HG03139 (cell line): ENCODE results near the gene LIX1L.

Source experiments
- ATAC-seq: cut with Tn5 transposase; IDR thresholded peaks from one replicate; pipeline ENCODE4 v1.9.1; 2021; ENCODE audit not compliant: unreplicated experiment

The LIX1L gene

DNA sequence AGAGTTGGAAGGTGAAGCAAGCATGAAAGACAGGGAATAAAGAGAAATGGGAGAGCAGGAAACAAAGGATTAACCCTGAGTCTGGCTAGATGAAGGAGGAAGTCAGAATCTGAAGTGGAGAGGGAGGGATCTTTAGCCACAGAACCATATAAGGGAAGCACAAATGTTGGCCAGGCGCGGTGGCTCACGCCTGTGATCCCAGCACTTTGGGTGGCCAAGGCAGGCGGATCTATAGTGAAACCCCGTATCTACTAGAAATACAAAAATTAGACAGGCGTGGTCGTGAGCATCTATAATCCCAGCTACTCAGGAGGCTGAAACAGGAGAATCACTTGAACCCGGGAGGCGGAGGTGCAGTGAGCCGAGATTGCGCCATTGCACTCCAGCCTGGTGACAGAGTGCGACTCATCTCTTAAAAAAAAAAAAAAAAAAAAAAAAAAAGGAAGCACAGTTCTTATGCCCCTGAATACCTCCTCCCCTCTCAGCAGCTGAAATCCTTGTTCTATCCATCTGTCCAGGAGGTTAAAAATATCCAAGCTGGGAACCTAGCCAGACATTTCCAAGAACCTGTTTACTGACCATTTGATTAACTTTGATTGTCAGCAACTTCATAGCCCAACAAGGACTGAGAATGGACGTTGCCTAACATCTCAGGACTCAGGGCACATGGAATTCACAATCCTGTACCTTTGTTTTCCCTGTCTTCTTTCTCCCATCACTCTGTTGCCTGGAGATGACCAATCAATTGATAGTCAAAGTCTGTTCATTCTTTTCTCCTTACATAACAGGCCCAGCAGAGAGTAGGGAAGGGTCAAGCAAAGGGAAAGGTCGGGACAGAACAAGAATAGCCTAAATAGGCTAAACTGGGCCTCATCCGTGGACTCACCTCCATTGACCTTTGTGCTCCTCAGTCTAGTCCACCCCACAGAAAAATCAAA, 28.0 kb upstream of the LIX1L start:
- no peak for ATAC-seq

DNA sequence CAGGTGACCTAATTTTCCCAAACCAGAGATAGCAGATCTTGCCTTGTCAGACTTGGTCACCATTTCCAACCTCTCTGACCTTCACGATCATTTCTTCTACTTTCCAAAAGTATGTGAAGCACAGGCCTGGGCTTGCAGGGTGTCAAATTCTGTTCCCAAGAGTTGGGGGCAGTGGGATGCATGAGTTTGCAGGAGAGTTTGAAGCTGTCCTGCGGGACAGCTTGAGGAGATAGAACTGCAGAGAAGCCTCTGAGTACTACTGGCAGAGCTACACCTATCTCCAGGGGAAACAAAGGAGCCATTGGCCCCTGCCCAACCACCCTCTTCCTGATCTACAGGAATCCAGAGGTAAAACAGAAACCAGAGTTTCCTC, 27.3 kb upstream of the LIX1L start:
- ATAC-seq, result no peak

DNA sequence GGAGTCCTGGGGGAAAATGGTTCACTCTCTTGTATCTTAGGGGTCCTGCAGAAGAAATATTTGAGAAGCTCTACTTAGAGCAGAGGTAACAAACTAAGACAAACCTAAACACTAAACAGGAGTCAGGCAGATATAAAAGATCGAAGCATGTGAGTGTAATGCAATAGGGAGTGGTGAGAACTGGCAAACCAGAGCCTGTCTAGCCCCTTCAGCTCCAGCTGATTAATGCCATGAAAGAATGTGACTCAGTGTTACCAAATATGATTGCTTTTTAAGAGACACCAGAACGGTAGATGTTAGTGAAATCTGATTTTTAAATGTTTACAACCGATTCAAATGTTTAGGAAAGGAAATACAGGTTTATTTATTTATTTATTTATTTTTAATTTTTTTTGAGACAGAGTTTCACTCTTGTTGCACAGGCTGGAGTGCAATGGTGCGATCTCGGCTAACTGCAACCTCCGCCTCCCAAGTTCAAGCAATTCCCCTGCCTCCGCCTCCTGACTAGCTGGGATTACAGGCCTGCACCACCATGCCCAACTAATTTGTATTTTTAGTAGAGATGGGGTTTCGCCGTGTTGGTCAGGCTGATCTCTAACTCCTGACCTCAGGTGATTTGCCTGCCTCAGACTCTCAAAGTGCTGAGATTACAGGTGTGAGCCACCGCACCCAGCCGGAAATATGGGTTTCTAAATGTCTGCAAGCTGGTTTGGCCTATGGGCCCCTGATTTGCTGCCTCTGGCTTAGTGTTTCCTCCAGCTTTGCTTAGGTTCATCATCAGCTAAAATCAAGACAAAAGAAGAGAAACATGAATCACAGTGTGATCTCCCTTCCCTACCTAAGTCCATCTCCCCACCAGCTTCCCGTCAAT, 26.4 kb upstream of the LIX1L start:
- no peak for ATAC-seq

DNA sequence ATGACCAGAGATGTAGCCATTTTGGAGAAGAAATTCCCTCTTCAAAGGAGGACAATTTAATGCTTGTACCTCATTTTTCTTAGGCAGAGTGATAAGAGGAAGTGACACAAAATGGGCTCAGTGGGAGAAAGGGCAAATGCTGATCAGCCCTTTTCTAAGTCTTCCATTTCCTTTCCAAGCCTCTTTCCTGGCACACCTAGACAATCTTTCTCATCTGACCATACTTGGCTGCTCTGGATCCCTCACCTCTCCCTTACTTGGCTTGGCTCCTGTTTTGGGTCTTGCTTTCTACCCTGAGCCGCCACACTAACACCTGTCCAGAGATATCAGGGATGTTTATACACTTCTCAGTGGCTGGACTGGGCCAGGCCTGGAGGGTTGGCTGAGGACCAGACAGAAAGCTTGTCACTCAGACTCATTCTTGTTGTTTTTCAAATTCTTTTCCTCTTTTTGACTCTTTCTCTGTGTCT, 25.4 kb upstream of the LIX1L start:
- no peak for ATAC-seq

DNA sequence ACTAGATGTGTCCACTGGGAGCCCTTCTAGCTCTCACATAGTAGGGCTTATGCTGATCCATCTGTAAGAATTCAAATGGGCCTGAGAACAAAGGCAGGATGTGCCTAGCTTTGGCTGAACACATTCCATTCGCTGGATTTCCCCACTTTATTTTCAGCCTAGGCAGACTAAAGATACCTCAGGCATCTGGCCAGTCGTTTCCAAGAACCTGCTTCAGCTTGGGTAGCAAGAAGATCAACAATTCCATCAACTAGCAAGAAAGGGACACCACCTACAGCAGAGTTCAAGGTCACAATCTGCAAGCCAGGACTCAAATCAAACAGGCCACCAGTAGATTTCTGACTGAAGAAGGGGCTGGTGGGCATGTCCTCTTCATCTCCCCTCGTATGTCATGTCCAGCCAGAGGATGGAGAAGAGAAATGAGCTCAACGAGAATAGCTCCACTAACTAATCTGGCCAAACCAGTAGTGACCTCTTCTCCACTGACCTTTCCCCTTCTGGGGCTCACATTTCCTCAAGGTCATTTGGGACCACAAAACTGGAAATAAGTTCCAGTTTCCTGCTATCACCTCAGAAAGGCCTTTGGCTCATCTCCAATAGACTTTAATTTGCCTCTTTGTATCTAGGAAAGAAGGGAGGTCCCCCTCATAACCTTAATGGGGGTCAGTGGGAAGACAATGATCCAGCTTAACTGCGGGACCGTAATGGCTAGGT, 24.4 kb upstream of the LIX1L start:
- ATAC-seq, result no peak

DNA sequence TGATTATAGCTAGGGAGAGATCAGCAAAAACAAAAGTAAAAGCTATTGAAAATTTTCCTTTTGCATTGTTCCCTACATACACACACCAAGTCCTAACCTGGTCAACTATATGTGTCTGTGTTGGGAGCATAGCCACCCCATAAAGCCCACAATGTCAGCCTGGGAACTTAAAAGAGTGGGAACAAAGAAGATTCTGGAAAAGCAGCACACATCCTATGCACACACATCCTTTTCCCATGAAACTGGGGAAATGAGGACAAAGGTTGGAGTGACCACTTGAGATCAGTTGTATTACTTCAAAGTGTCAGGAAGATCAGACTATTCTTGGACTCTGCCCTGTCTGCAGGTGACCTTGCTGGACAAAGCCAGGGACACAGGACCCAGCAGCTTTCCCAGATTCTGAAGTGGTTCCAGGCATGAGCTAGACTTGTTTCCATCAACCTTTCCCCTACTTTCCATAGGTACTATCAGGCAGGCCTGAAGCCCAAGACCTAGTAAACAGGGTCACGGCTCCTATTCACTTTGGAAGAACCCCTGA, 22.7 kb upstream of the LIX1L start:
- ATAC-seq, result no peak

DNA sequence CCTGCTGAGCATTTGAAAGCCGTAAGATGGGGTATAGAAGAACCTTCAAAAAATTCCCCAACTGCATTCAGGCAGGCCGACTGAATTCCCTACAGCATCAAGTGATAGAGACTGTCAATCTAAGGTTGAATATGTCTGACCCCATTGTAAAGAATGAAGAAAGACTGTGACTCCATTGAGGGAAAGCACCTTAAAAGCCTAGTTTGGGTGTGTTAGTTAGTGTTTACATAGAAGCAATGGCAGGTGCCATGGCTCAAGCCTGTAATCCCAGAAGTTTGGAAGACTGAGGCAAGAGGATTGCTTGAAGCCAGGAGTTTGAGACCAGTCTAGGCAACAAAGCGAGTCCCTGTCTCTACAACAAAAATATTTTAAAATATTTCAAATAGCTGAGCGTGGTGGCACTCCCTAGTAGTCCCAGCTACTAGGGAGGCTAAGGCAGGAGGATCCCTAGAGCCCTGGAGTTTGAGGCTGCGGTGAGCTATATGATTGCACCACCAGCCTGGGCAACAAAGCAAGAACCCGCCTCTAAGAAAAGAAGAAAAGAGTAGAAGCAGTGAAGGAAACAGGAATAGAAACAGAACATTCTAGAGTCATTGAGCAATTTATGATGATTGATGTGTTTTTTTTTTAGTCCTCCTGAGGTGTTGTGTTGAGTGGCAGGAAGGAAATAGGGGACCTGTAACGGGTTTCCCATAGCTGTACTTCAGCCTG, 22.1 kb upstream of the LIX1L start:
- peak; percentile 0 for ATAC-seq

DNA sequence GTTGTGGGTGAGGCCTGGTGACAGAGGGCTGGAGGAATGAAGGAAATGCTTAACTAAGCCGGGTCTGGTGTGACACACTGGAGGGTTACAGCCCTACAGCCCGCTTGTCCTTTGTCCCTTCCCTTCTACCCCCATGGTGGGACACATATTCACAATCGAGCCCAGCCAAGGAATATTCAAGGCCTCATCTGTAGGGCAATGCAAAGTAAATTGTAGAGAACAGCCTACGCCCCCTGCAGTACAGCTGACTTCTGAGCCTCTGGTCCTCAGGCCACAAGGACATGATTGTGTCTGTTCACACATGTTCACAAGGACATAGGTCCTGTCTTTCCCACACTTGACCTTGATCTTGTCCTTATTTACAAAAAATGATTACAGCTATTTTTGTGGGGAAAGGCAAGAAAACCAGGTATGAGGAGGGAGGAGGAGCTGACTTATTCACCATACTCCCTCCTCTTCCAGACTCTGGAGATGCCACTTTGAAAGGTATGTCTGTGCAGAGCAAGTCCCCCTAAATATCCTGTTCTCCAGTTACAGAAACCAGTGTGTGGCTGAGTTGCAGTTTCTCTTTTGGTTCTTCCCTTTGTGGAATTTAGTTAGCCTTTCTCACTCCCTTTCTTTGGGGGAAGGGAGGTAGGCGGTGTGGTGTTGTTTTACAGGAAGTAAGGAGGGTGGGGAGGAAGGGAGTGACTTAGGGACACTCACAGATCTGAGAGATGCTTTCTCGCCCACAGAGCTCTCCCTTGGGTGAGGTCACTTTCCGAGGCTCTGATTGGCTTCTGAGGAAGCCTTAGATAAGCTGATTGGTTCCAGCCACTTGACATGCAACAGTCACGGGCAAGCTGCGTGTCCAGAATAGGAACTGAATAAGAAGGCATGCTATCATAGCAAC, 21.3 kb upstream of the LIX1L start:
- ATAC-seq, result peak; percentile 90

DNA sequence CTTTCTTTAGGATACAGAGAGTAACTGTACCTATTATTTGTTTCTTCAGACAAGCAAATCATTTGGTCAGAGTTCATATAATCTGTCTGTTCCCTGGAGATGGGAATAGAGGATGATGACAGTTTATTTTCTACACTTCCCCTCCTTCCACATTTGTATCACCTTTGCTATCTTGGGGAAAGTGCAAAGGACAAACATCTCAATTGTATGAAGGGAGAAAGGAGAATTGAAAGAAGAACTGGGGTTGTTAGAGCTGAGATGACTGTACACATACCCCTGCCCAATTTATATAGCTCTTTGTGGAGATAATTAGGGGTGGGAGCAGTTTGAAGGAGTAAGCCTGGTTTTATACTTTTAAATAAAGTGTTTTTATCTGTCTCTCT, 20.6 kb upstream of the LIX1L start:
- no peak for ATAC-seq

DNA sequence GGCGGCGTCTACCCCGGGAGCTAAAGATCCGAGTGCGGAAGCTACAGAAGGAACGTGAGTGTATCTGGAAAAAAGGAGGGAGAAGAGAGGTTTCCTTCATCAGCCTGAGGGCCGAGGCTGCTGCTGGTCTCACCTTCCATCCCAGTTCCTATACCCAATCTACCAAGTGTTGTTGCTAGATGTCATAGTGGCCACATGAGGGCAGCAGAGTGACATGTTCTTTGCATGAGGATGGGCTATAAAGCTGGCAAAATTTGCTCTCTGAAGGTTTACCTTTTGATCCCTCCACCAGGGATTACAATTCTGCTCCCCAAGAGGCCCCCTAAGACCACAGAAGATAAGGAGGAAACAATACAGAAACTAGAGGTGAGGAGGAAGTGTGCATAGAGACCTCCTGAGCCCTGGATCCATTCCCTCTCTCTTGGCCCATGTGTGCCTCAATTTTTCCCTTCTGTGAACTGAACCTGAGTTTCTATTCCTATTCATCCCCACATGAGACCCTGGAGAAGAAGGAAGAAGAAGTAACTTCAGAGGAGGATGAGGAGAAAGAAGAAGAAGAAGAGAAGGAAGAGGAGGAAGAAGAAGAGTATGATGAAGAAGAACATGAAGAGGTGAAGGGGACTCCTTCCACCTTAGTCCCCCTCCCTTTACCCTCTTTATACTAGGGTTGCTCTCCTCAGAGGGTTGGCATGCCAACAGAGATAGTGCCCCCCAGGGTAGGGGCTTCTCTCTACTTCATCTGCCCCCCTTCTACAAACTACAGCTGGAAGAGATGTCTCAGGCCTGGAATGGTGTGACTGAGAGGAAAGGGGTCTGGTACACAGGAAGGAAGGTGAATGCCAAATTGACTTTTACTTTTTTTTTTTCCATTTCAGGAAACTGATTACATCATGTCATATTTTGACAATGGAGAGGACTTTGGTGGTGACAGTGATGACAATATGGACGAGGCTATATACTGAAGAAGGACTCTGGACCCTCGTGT, 20.0 kb upstream of the LIX1L start:
- no peak for ATAC-seq

DNA sequence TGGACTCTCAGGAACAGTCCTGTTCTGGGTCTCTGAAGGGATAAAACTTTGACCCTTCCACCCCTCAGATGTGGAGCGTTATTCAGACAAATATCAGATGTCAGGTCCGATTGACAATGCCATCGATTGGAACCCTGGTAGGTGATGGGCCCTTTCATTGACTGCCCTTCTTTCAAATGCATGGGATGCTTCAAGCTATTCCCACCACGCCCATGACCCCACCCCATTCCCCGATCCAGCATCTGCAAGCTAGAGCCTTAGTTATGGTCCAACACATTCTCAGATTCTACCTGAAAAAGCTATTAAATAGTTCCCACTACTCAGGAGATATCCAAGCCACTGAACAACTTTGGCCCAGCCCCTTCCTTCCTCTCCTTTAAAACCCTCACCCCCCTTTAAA, 19.2 kb upstream of the LIX1L start:
- ATAC-seq, result no peak

DNA sequence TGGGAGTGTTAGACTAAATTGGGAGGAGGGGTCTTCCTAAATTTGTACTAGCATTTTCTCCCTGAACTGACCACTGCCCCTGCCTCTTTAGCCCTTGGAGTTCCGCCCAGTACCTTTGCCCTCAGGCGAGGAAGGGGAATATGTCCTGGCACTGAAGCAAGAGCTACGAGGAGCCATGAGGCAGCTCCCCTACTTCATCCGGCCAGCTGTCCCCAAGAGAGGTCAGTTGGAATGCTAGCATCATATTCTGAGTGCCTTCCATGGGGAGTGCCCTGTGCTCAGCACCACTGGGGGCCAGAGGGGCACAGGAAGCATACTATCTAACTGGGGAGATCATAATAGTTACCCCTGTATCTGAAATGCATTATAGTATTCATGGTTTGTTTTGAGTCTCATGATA, 17.4 kb upstream of the LIX1L start:
- no peak for ATAC-seq

DNA sequence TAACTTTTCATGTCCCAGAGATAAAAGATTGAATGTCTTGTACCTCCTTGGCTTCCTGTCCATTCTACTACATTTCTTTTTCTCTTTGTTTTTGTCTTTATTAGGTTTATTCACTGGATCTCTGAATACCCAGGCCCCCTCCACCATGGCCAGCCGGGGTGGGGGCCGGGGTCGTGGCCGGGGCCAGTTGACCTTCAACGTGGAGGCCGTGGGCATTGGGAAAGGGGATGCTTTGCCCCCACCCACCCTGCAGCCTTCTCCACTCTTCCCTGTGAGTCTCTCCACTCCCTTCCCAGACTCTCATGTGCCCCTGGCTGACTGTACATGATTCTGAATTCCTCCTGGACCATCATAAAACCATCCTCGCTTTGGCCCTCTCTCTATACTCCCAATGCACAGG, 16.9 kb upstream of the LIX1L start:
- no peak for ATAC-seq

DNA sequence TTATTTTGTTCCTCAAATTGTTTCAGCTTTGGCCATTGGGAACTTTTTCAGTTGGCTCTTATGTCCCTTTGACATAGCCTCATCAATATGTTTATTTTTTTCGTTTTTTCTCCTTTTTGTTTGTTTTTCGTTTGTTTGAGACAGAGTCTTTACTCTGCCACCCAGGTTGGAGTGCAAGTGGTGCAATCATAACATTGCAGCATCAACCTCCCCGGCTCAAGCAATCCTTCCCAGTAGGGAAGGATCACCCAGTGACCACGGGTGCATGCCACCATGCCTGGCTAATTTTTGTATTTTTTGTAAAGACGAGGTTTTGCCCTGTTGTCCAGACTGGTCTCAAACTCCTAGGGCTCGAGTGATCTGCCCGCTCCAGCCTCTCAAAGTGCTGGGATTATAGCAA, 14.8 kb upstream of the LIX1L start:
- ATAC-seq, result no peak

DNA sequence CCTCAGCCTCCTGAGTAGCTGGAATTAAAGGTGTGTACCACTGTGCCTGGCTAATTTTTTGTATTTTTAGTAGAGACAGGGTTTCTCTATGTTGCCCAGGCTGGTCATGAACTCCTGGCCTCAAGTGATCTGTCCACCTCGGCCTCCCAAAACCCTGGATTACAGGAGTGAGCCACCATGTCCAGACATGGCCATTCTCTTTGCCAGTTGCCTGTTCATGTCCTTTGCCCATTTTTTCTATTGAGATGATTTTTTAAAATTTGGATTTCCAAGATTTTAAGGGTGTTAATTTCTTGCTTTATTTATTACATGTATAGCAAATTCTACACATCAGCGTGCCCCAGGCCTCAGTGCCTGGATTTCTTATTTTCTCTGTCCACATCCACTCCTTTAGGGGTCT, 9.5 kb upstream of the LIX1L start:
- ATAC-seq, result no peak

DNA sequence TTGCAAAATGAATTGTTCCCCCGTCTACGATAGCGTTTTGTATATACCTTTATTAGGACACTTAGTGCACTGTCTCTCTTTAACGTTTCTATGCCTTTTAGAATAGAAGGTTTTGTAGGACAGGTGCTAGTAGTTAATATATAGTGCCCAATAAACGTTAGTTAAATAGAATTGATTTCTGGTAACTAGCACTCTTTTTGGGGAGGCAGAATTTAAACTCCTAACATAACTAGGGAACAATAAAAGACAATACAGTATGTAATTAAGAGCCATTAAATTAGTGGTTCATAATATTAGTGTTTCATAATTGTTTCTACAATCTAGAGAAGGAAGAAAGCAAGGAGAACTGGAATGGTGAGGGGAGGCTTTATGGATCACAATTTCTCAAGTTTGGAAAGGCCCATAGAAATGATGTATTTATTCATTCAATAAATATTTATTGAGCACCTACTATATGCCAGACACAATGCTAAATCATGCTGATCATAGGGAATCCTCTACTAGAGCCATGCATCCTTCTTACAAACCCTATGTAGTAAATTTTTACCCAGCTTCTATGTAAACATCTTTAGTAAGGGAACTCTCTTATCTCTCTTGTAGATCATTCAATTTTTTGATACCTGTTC, 7.4 kb upstream of the LIX1L start:
- ATAC-seq, result no peak

DNA sequence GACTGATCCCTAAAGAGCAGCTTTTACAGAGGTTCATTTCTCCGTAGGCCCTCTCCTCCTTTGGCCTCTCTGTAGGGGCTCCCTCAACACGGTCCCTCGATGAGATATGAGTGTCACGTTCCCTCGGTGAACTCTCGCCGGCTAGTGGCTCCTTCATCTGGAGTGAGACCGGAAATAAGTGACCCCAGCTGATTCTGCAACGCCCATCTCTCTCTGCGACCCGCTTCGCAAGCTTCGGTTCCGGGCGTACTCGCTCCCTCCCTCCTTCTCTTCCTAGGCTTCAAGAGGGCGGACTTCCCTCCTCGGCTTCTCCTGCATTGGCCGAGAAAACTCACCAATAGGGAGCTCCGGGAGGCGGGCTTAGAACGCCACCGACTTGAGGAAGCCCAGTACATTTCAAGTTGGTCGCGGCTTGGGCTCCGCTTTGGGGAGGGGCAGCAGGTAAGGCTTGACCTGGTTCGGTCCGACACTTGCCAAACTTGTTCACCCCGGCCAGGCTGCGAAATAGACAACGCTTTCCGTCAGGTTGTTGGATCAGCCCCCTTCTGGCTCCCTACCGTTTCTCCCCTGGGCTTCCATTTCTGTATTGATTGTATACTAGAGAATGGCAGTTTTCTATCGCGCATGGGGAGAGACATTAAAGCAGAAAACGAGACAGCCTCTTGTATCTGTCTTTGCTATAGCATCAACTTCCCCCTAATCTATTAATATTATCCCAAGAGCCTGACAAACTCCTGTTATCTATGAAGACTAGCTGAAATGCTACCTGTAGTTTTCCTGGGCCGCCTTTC, 6.7 kb upstream of the LIX1L start, which contains the start of the genes ANKRD34A and POLR3GL:
Gene ANKRD34A (minus strand): TSS at position 248 of the 791 bp plus-strand sequence. CDS start 2,816 bp downstream, outside the sequence.
Gene POLR3GL (plus strand): TSS at position 363 of the 791 bp plus-strand sequence. CDS start 10,176 bp downstream, outside the sequence.
- ATAC-seq, result peak; percentile 82
